Caco-2 (cell line): ENCODE data around the gene PCTP. TPM values are rescaled to one million over a fixed set of nuclear protein-coding genes. Genes with fewer than 3 reads are reported as not detected.

ENCODE experiments used
- BruUV-seq: library from RNA; stranded (reverse); fragments of 400-500 nt; replicated peaks from 2 replicates; lab custom pipeline; 2021; lab: Mats Ljungman, UMichigan
- CTCF ChIA-PET: fragments of 300-600 bp; sonication (Branson Sonifier 250); formaldehyde crosslinking; loops from one replicate; lab custom pipeline; 2022; ENCODE audit warnings: antibody characterized with exemption; lab: Charles Lee
- POLR2A ChIA-PET: fragments of 300-600 bp; sonication (Branson Sonifier 250); formaldehyde crosslinking; loops from one replicate; lab custom pipeline; 2022; ENCODE audit warnings: antibody characterized with exemption; lab: Charles Lee
- DNase-seq, 2 experiments: peaks; one replicate each; pipeline versions ENCODE4 v3.0.0 to v3.0.0-alpha.2; 2020 to 2022
- H3K27me3 ChIP-seq: replicated peaks from 2 replicates; pipeline ENCODE4 v1.6.0; 2011; ENCODE audit warnings: low read length; ENCODE audit not compliant: control insufficient read depth, insufficient read depth
- H3K36me3 ChIP-seq: 2 replicates; pipeline ENCODE4 v1.5.1; 2011; ENCODE audit warnings: low read length; ENCODE audit not compliant: control insufficient read depth, insufficient read depth
- H3K4me1 ChIP-seq: fragments of 250-450 bp; sonication (Bioruptor Pico); 2 replicates; pipeline ENCODE4 v1.5.1; 2020; ENCODE audit warnings: mild to moderate bottlenecking
- H3K4me3 ChIP-seq: 2 replicates; pipeline ENCODE4 v1.5.1; 2011; ENCODE audit warnings: low read depth, mild to moderate bottlenecking, control low read depth, low read length
- H3K9me3 ChIP-seq: fragments of 250-450 bp; sonication (Bioruptor Pico); 2 replicates; pipeline ENCODE4 v1.5.1; 2020; ENCODE audit warnings: mild to moderate bottlenecking, moderate library complexity
- H3K27ac Mint-ChIP-seq: one replicate; pipeline ENCODE4 v1.8.0; 2022; ENCODE audit warnings: mixed read lengths; ENCODE audit not compliant: unreplicated experiment
- H3K27me3 Mint-ChIP-seq: one replicate; pipeline ENCODE4 v1.8.0; 2022; ENCODE audit warnings: mixed read lengths; ENCODE audit not compliant: insufficient read depth, unreplicated experiment
- H3K36me3 Mint-ChIP-seq: one replicate; pipeline ENCODE4 v1.8.0; 2022; ENCODE audit warnings: mild to moderate bottlenecking, mixed read lengths; ENCODE audit not compliant: insufficient read depth, unreplicated experiment
- H3K4me1 Mint-ChIP-seq: one replicate; pipeline ENCODE4 v1.8.0; 2022; ENCODE audit warnings: low read depth, mixed read lengths; ENCODE audit not compliant: unreplicated experiment
- H3K4me3 Mint-ChIP-seq: one replicate; pipeline ENCODE4 v1.8.0; 2022; ENCODE audit warnings: mild to moderate bottlenecking, moderate library complexity, mixed read lengths; ENCODE audit not compliant: unreplicated experiment
- H3K9me3 Mint-ChIP-seq: one replicate; pipeline ENCODE4 v1.8.0; 2022; ENCODE audit warnings: mixed read lengths; ENCODE audit not compliant: unreplicated experiment
- intact Hi-C: fragments of 100-400 bp; cut with micrococcal nuclease; formaldehyde crosslinking; loops from one replicate; pipeline ENCODE4 v1.10.0; 2022; ENCODE audit not compliant: unreplicated experiment
- total RNA-seq: library from RNA; stranded (reverse); gene quantifications from 2 replicates; pipeline ENCODE4 v1.2.3, GENCODE V29; 2022
- TF ChIP-seq, protein P1 (sequence below), 2 experiments: fragments of 200-600 bp in 1 of 2; IDR thresholded peaks; 1 replicate in 1 of 2; 2 replicates in 1 of 2; pipeline versions ENCODE4 v1.5.1 to v1.8.0; 2011 to 2022; ENCODE audit warnings: antibody characterized with exemption in 1 of 2, control low read depth in 1 of 2, inconsistent platforms in 1 of 2, low read depth in 1 of 2, low read length in 1 of 2, mild to moderate bottlenecking in 1 of 2, moderate library complexity in 1 of 2; ENCODE audit not compliant: insufficient read depth in 1 of 2, severe bottlenecking in 1 of 2, unreplicated experiment in 1 of 2

Gene PCTP
- total RNA-seq, 1 experiment from 2014 or later: 16.7 TPM

DNA sequence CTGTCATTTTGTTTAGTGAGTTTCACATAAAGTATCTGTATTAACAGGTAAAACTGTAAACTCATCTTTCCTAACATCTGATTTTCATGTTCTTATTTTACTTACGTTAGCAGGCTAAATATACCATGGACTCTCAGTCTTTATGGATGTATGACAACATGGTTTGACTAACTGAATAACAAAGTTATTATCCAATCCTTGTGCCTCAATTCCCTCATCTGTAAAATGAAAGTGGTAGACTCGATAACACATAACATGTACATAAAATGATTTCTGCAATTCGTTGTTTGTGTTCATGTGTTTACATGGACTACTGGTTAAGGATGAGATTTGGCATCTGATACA lies 9.5 kb upstream of the PCTP start:
- Mint-ChIP-seq H3K4me1 (no peaks in the 10 kb centered on the region), H3K36me3 (no peaks in the 10 kb centered on the region), H3K27me3 (peaks cover 12% of the 10 kb centered on the region), H3K4me3 (no peak overlapping the region), H3K27ac (no peak overlapping the region), H3K9me3 (no peaks in the 10 kb centered on the region)
- ChIA-PET CTCF (no interaction called here), POLR2A (no interaction called here)
- intact Hi-C loops: no loop called here
- Histone ChIP-seq H3K36me3 (no peaks in the 10 kb centered on the region), H3K9me3 (no peaks in the 10 kb centered on the region), H3K27me3 (no peaks in the 10 kb centered on the region), H3K4me3 (no peak overlapping the region), H3K4me1 (no peaks in the 10 kb centered on the region)
- BruUV-seq: no TSS peak
- DNase-seq: no peak
- TF ChIP-seq, protein P1, sequence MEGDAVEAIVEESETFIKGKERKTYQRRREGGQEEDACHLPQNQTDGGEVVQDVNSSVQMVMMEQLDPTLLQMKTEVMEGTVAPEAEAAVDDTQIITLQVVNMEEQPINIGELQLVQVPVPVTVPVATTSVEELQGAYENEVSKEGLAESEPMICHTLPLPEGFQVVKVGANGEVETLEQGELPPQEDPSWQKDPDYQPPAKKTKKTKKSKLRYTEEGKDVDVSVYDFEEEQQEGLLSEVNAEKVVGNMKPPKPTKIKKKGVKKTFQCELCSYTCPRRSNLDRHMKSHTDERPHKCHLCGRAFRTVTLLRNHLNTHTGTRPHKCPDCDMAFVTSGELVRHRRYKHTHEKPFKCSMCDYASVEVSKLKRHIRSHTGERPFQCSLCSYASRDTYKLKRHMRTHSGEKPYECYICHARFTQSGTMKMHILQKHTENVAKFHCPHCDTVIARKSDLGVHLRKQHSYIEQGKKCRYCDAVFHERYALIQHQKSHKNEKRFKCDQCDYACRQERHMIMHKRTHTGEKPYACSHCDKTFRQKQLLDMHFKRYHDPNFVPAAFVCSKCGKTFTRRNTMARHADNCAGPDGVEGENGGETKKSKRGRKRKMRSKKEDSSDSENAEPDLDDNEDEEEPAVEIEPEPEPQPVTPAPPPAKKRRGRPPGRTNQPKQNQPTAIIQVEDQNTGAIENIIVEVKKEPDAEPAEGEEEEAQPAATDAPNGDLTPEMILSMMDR (IDR thresholded peaks at IDR 0.05; ENCODE audit: insufficient read depth in 1 of 2, low read depth in 1 of 2, low read length in 1 of 2, severe bottlenecking in 1 of 2, unreplicated experiment in 1 of 2): no peak

DNA sequence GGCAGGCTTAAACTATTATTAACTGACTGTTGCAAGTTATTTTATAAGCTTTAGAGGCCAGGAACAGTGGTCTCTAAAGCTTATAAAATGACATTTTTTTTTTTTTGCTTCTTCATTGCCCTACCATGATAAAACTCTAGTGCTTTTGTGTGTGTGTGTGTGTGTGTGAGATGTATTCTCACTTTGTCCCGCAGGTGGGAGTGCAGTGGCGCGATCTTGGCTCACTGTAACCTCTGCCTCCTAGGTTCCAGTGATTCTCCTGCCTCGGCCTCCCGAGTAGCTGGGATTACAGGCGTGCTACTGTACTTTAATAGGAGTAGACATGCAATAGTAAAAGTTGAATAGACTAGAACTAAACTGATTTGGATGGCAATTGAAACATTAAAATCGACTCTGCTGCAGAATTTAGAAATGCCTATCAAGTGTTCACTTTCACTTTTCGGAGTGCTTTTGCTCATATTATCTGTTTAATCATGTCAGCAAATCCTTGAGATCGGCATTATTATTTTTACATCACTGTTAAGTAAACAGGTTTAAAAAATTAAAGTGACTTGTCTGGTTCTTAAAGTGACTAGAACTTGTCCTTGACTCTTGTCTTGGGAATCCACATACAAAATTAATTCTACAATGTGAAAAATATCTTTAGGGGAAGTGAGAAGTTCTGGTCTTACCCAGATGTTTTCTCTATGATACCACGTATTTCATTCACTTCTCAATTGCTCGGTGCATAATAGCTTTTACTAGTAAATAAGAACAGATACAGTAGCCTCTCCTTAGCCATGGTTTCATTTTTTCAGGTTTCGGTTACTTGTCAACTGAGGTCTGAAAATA lies 8.4 kb upstream of the PCTP start:
- POLR2A ChIA-PET: no interaction called here
- H3K27ac Mint-ChIP-seq: no peak overlapping the region
- Histone ChIP-seq H3K27me3 (no peaks in the 10 kb centered on the region), H3K36me3 (no peaks in the 10 kb centered on the region), H3K4me3 (no peak overlapping the region), H3K4me1 (no peaks in the 10 kb centered on the region), H3K9me3 (no peaks in the 10 kb centered on the region)
- intact Hi-C loops: no loop called here
- H3K9me3 Mint-ChIP-seq: no peaks in the 10 kb centered on the region
- peaks cover 15% of the 10 kb centered on the region for H3K27me3 Mint-ChIP-seq
- no peak overlapping the region for H3K4me3 Mint-ChIP-seq
- DNase-seq: no peak
- no peaks in the 10 kb centered on the region for H3K36me3 Mint-ChIP-seq
- no TSS peak for BruUV-seq
- TF ChIP-seq, protein P1 (IDR thresholded peaks at IDR 0.05; ENCODE audit: insufficient read depth in 1 of 2, low read depth in 1 of 2, low read length in 1 of 2, severe bottlenecking in 1 of 2, unreplicated experiment in 1 of 2): no peak
- H3K4me1 Mint-ChIP-seq: no peaks in the 10 kb centered on the region
- CTCF ChIA-PET: interaction anchor here (1.2 kb wide), 1 partner anchor 9 kb away, joined by 4 read pairs; the partner anchor contains the start of gene PCTP

DNA sequence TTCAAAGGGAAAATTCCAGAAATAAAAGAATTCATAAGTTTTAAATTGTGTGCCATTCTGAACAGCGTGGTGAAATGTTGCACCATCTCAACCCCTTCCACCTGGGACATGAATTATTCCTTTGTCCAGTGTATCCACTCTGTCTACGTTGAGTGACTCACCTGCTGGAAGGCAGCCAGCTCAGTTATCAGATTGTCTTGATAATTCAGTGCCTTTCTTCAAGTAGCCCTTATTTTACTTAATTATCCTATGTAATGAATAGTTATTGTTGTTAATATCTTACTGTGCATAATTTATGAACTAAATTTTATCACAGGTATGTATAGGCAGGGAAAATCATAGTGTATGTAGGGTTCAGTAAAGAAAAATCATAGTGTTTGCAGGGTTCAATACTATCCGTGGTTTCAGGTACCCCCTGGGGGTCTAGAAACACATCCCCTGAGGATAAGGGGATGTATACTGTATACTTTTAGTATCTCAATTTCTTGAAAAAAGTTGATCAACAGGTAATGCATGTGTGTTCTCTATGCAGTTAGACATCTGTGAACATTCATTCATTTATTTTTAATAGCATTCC lies 7.7 kb upstream of the PCTP start:
- no peaks in the 10 kb centered on the region for H3K4me1 Mint-ChIP-seq
- intact Hi-C loops: no loop called here
- no TSS peak for BruUV-seq
- ChIA-PET POLR2A (no interaction called here), CTCF (no interaction called here)
- Histone ChIP-seq H3K4me3 (no peak overlapping the region), H3K4me1 (no peaks in the 10 kb centered on the region), H3K36me3 (no peaks in the 10 kb centered on the region), H3K27me3 (no peaks in the 10 kb centered on the region), H3K9me3 (no peaks in the 10 kb centered on the region)
- TF ChIP-seq, protein P1 (IDR thresholded peaks at IDR 0.05; ENCODE audit: insufficient read depth in 1 of 2, low read depth in 1 of 2, low read length in 1 of 2, severe bottlenecking in 1 of 2, unreplicated experiment in 1 of 2): no peak
- no peaks in the 10 kb centered on the region for H3K9me3 Mint-ChIP-seq
- H3K4me3 Mint-ChIP-seq: no peak overlapping the region
- peaks cover 15% of the 10 kb centered on the region for H3K27me3 Mint-ChIP-seq
- H3K27ac Mint-ChIP-seq: no peak overlapping the region
- no peaks in the 10 kb centered on the region for H3K36me3 Mint-ChIP-seq
- DNase-seq: peak in 1 of 2 experiments; percentile 41
